GM12872 (cell line): ENCODE data around the gene MYO9B.

Experiments
- TF ChIP-seq, protein P1 (sequence below): IDR thresholded peaks from 3 replicates; pipeline ENCODE4 v1.5.1; 2011; ENCODE audit warnings: low read depth, mild to moderate bottlenecking, low read length, moderate library complexity; ENCODE audit not compliant: insufficient read depth

MYO9B gene

DNA sequence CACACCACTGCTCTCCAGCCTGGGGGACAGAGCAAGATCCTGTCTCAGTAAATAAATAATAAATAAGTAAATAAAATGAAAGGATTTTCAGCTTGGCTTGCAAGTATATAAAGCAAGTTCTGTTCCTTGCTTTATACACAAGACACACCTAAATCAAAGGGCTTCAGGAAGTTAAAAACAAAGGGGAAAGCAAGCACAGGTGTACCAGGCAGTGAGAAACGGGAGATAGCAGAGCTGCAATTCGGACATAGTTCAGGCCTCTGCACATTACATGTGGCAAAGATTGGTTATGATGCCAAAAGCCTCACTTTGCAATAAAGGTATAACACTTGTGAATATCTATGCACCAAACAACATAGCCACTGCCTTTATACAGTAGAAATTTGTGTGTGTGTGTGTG lies 47.5 kb downstream of the MYO9B start:
- TF ChIP-seq, protein P1, sequence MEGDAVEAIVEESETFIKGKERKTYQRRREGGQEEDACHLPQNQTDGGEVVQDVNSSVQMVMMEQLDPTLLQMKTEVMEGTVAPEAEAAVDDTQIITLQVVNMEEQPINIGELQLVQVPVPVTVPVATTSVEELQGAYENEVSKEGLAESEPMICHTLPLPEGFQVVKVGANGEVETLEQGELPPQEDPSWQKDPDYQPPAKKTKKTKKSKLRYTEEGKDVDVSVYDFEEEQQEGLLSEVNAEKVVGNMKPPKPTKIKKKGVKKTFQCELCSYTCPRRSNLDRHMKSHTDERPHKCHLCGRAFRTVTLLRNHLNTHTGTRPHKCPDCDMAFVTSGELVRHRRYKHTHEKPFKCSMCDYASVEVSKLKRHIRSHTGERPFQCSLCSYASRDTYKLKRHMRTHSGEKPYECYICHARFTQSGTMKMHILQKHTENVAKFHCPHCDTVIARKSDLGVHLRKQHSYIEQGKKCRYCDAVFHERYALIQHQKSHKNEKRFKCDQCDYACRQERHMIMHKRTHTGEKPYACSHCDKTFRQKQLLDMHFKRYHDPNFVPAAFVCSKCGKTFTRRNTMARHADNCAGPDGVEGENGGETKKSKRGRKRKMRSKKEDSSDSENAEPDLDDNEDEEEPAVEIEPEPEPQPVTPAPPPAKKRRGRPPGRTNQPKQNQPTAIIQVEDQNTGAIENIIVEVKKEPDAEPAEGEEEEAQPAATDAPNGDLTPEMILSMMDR = no peak

DNA sequence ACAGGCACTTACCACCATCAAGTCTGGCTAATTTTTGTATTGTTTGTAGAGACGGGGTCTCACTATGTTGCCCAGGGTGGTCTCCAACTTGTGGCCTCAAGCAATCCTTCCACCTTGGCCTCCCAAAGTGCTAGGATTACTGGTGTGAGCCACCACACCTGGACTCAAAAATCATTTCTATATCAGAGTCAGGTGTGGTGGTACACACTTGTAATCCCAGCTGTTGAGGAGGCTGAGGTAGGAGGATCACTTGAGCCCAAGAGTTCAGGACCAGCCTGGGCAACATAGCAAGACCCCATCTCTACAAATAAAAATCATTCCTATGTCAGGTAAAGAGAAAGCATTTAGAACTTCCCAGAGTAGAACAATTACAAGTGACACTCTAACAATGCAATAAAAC lies 48.4 kb downstream of the MYO9B start:
- TF ChIP-seq, protein P1 = no peak

DNA sequence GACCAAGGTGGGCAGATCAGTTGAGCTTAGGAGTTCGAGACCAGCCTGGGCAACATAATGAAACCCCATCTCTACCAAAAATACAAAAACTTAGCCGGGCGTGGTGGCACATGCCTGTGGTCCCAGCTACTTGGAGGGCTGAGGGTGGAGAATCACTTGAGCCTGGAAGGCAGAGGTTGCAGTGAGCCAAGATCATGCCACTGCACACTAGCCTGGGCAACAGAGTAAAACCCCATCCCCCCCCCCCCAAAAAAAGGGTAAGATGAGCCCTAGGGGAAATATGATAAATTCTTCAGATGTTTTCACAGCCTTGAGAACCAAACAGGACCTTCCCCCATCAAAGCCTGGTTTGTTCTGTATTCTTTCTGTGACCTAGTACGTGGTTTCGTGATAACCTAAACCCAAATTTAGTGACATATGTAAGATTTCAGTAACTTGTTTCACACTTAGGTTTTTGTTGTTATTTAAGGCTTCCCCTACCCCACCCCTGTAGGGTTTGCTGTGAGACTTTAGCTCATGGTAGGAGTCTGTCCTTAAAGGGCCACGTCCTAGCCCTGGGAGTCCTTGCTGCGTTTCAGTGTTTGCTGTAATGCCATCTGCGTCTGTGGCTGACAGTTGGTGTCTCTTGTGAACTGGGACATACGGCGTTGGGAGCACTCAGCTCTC lies 49.6 kb downstream of the MYO9B start:
- TF ChIP-seq, protein P1 = no peak

DNA sequence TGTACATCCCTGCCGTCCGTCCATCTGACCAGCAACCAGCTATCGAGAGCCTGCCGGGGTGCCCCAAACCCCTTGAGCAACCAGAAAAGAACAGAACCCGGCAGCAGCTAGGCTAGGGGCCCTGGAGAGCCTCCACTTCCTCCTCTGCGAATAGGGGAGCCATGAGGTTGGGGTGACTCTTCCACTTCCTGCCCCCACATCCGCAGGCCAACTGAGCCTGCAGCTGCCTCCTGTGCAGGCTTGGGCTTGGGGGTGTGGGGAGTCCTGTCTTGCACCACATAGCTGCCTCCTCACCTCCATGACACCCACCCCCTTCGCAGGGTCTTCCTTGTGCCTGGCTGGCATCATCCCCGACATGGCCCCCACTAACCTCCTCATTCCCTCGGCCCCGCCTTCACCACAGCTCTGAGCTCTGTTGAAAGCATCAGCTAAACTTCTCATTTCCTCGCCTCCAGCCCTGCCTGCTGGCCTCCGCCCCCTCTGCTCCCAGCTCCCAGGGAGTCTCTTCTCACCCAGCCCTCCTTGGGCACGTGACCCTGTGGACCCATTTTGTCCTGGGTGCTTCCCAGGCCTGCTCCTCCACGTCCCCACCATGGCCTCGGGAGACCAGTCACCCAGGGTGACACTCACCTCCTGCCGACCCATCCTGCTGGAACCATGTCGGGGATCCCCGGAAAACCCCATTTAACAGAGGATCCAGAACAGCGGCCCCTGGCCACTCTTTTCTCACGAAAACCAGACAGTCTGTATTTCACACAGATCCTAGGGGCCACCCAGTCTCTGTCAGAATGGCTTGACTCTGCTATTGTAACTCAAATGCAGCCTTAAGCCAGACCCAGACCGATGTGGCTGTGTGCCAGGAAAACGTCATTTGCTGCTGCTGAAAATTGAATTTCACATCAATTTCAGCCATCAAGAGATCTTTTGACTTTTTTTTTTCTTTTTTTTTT lies 50.4 kb downstream of the MYO9B start:
- TF ChIP-seq, protein P1 = no peak

DNA sequence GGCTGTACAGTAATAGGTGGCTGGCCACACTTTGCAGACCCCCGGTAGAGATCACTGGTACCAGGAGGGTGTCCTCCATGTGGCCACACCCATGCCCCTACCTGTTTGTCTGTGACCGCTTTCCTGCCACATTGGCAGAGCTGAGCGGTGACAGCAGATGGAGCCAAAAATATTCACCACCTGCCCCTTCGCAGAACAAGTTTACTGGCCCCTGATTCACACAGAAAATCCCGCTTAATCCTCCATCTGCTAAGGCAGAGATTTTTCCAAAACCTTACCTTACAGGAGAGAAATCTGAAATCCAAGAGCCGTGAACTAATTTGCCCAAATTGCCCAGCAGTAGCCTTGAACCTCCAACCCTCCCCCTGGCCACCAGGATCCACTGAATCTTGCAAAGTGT lies 52.1 kb downstream of the MYO9B start:
- TF ChIP-seq, protein P1 = no peak

DNA sequence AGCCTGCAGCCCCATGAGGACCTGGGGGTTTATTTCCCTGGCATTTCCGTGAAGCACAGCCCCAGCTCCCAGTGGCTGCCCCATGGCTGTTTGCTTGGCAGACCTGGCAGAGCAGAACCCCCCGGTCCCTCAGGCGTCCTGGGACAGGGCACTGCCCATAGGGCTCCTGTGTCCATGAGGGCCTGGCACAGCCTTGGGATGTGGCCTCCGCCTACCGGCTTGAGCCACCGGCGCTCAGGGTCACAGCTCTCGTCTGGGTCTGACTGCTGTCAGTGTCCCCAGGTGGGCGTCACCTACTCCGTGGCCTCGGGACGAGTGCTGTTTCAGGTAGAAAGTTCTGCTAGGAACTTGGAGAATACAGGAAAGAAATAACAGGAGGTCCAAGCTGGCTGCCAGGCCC lies 52.8 kb downstream of the MYO9B start:
- TF ChIP-seq, protein P1 = no peak

DNA sequence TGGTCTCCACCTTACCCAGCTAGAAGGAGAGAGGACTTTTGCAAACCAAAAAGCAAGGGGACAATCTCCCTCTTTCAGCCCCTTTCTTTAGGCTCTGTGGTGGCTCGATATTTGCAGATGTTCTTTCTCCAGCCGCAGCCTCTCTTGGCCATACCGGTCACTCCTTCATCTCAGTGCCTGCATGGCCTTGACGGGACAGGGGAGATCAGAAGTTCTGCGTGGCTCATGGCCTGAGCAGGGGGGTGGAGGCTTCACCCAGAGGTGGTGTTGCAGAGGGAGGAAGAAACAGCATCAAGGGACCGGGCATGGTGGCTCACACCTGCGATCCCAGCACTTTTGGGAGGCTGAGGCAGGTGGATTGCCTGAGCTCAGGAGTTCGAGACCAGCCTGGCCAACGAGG lies 53.2 kb downstream of the MYO9B start:
- TF ChIP-seq, protein P1 = no peak
